Activated CD8-positive, alpha-beta memory T cell treated with anti-CD3 and anti-CD28 coated beads for 24 hours (primary cell): ENCODE data around the gene CENPU.
"Not testable (repeated sequence)": the region's sequence is repeated elsewhere in the genome, so short reads cannot be mapped to it uniquely, and the experiment has no call there.

ENCODE experiments used
- DNase-seq: peaks from one replicate; pipeline ENCODE4 v3.0.0-alpha.2; 2020

Gene CENPU

DNA sequence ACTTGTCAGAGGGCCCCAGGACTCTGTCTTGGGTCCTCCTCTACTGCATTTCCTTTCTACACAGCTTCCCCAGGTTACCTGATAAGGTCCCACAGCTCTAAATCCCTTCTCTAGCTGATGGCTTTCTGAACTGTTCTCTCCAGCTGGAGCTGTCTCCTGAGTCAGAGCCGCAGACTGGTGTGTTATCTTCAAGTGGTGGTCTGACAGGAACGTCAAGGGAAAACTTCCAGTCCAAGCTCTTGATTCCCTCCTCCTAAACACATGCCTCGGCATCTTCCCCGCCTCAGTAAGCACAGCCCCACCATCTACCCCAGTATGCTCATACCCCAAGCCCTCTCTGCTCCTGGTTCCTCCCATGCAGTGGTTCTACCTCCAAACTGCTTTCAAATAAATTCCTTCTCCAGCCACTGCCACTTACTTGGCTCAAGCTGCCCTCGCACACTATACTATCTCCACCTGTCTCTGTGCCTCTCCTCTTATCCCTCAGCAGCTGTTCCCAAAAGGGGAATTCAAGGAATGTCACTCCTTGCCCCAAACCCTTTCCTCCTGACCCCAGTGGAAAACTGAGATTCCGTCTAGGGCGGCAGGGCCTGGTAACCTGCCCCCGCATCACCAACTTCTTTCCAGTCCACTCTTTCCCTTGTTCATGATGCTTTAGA lies 17.2 kb upstream of the CENPU start:
- DNase-seq, result no peak

DNA sequence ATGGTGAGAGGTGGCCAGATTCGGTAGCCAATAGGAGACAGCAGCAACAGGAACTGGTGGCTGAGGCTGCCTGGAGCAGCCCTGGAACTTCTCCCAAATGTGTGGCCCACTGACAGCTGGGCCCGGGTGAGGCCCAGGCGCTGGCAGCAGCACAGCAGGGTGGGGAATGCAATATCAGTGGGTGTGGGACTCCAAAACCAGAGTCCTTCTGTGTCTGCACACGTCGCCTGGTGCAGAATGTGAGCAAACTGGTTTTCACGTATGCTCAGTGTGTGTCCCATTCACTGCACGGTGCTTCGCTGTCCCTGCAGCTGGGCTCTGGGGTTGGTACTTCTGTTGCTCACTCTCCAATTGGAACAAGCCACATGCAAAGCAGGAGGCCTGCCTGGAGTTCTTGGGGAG lies 14.4 kb upstream of the CENPU start:
- no peak for DNase-seq

DNA sequence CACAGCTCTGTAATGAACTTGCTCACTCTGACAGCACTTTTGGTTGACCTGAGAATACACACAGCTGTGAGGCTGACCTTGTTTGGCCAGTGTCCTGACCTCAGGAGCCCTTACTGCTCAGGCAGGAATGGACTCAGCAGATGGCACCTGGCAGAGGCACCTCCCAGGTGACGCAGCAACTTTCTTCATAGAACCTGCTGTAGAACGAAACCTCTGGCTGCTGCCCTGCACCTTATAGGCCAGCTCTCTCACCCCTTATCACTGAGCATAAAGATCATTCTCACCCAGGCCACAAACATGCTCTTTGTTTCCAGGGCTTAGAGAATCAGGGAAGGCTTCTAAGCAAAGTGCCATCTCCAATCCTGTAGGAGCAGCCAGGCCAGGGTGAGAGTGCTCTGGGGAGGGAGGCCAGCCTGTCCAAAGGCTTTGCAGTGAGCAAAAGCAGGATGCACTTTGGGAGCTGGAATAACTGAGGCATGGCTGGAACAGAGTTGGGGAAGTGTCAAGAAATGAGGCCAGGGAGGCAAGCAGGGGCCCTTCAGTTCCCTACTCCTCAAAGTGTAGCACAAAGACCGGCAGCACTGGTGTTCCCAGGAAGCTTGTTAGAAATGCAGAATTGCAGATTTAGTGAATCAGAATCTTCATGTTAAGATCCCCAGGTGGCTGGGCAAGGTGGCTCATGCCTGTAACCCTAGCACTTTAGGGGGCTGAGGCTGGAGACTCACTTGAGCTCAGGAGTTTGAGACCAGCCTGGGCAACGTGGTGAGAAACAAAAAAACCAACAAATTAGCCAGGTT lies 13.3 kb upstream of the CENPU start:
- DNase-seq, result no peak

DNA sequence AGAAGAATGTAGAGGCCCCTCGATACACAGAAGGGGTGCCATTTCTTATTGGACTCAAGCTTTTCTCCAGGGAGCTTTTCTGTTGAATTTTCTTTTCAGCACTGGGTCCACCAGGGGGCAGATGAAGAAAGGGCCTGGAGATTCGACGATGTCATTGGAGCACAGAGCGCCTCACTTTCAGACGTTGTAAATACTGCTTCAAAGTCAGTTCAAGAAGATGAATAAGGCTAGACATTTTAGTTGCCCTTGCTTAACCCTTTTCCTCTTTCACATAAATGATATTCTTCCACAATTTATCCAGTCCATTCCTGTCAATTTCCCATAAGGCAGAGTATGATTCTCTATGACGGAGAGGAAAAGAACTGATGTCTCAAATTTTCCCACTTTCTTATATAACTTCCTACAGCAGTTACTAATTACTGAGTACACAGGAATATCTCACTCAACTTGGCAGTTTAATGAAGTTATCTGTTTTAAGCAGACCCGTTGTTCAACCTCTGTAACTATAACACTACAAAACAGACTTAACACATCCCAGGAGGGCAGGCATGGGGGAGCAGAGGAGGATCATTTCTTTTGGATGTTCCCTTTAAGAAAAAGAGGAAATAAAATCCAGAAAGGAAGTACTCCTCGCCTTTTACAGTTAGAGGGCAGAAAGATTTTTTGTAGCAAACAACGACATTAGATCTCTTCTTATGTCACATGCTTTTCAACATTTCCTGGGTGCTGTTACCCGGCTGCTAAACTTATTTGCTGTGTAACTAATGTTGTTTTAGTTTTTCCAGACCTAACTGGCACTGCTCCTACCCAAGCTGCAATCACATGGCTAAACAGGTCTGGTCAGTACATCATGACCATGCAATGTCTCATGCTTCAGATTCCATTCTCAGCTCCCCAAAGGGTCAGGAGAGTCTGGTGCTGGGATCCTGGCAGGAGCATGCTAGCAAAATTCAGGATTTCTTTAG lies 12.2 kb upstream of the CENPU start:
- peak; percentile 81 for DNase-seq

DNA sequence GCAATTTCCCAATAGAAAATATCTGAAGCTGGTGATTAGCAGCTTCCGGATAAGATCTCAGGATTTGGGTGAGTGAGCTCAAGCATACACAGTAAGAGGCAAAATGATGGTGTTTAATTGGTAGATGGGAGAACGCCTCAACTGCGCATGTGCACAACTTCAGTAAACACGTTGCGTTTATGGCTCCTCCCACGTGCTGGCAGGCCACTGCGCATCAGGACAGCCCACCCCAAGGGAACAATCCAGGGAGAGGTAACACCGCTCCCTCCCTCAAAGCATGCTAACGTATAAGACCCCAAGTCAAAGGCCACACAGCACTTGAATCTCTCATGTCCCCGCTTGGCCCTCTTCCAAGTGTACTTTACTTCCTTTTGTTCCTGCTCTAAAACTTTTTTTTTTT lies 10.3 kb upstream of the CENPU start:
- no peak for DNase-seq

DNA sequence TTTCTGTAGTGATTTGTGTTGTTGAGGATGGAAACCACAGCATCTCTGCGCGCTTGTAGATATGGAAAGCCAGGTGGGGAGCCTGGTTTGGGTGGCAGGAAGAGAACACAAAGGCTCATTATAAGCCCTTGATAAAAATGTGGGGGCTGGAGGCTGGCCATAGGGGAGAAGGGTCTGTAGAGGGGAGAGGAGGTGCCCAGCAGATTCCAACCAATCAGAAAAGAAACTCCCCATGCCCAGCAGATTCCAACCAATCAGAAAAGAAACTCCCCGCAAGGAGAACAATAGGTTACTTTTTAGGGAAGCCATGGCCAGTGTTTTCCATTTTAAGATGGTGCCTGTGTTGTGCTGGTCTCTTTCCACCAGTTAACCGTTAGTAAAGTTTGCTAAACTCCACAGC lies 9.8 kb upstream of the CENPU start:
- DNase-seq, result no peak

DNA sequence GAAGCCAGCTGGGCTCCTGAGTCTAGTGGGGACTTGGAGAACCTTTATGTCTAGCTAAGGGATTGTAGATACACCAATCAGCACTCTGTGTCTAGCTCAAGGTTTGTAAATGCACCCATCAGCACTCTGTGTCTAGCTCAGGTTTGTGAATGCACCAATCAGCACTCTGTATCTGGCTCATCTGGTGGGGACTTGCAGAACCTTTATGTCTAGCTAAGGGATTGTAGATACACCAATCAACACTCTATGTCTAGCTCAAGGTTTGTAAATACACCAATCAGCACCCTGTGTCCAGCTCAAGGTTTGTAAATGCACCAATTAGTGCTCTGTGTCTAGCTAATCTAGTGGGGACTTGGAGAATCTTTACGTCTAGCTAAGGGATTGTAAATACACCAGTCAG lies 7.8 kb upstream of the CENPU start:
- not testable (repeated sequence) for DNase-seq

DNA sequence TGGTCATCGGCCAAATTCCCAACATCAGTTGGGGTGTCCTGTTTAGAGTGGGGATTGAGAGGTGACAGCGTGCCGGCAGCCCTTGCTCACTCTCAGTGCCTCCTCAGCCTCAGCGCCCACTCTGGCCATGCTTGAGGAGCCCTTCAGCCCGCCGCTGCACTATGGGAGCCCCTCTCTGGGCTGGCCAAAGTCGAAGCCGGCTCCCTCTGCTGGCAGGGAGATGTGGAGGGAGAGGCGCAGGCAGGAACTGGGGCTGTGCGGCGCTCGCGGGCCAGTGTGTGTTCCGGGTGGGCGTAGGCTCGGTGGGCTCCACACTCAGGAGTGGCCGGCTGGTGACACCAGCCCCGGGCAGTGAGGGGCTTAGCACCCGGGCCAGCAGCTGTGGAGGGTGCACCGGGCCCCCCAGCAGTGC lies 7.1 kb upstream of the CENPU start:
- DNase-seq, result no peak

DNA sequence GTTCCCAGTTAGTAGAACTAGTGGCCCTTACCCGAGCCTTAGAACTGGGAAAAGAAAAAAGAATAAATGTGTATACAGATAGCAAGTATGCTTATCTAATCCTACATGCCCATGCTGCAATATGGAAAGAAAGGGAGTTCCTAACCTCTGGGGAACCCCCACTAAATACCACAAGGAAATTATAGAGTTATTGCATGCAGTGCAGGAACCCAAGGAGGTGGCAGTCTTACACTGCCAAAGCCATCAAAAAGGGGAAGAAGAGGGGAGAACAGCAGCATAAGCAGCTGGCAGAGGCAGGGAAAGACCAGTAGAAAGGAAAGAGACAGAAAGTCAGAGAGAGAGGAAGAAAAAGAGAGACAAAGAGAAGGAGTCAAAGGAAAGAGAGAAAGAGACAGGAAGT lies 5.7 kb upstream of the CENPU start:
- DNase-seq, result not testable (repeated sequence)

DNA sequence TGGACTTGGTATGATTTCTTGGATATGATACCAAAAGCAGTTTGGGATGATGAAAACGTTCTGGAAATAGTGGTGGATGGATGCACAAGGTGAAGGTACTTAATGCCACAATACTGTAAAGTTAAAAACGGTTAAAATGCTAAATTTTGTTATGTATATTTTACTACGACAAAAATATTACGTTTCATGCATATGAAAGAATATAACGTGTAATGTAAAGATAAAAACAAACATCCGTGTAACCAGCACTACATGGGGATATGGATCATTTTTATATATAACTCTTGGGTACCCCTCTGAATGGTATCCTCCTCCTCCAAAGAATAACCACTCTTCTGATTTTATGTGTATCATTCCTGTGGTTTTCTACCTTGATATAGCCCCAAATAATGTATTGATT lies 862 bp upstream of the CENPU start:
- DNase-seq, result no peak

DNA sequence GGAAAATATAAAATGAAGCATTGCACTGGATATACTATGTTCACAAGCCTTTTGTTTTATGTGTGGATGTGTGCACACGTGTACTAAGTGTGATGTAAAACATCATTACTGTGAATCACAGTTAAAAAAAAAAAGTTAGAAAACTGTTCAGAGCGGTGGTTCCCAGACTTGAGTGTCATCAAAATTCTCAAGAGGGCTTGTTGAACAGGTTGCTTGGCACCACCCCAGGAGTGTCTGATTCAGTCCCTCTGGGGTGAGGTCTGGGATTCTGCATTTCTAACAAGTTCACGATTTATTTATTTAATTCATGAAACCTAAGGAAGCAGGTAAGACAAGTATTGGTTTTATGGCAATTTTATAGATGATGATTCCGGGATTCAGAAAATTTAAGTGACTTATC lies 1.8 kb downstream of the CENPU start:
- DNase-seq, result no peak

DNA sequence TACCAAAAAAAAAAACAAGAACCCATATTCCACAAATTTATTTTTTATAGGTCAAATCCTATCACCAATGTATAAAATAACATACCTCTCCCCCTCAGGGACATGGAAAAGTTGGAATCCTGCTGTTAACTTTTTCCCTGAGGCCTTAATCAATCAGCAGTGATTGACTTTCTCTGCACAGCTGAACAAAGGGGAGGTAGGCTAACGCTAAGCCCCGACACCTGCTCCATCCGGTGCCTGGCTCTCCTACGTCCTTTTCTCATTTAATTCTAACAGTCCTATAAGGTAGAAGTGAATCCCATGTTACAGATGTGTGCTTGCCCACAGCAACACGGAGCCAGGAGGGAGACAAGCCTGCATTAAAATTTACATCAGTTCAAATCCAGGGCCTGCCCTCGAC lies 2.8 kb downstream of the CENPU start:
- no peak for DNase-seq

DNA sequence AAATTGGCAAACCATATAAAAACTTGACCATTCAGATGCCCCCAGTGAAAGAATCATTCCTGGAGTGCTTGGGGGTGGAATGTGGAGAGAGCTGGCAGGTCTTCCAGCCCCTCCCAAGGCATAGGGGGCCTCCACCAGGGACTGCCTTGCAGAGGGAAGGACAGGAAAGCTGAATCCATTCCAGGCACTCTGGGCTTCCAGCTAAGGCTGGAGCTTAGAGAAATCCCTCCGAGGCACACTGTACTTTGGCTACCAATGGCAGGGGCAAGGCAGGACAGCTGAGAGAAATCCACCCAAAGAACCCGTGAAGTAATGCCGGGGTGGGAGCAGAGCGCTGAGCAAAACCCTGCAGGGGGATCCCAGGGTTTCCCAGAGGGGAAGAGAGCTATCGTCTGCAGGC lies 4.0 kb downstream of the CENPU start:
- no peak for DNase-seq

DNA sequence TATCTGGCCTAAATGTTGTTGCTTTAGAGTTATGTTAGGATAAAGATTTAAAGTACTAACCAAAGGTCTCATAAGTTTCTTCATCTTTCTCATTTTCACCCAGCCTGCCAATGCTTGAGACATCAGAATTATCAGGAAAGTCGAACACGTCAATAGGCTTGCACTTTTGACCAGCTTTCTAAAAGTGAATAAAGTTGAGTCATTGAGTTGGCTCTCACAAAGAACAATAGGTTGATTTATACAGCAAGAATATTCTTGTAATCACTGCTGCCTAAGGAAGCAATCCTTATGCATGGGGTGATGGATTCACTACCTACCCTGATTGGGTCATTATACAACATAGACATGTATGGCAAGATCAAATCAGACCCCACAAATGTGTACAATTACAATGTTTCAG lies 5.0 kb downstream of the CENPU start:
- no peak for DNase-seq

DNA sequence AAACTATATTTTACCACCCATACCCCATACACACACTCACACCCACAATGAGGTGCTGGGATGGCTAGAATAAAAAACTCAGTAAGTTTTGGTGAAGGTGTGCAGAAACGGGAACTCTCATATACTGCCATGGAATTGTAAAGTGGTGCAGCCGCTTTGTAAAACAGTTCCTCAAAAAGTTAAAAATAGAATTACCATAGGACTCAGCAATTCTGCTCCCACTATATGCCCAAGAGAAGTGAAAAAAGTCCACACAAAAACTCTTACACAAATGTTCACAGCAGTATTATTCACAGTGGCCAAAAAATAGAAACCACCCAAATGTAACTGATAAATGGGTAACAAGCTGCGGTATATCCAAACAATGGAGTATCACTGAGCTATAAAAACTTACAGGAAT lies 6.5 kb downstream of the CENPU start:
- no peak for DNase-seq

DNA sequence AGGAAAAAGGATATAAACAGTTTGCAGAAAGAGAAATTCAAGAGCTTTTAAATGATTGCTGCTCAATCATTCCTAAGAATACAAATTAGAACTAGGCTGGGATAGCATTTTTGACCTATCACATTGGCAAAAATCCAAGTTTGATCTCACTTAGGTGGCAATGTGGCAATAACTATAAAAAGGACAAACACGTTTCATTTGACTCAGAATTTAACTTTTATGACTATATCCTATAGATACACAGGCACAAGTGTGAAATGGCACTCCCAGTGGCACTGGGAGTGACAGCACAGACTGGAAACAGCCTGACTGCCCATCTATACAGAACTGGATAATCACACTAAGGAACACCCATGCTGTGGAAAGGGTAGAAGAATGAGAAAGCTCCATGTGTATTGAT lies 11.1 kb downstream of the CENPU start:
- DNase-seq, result no peak

DNA sequence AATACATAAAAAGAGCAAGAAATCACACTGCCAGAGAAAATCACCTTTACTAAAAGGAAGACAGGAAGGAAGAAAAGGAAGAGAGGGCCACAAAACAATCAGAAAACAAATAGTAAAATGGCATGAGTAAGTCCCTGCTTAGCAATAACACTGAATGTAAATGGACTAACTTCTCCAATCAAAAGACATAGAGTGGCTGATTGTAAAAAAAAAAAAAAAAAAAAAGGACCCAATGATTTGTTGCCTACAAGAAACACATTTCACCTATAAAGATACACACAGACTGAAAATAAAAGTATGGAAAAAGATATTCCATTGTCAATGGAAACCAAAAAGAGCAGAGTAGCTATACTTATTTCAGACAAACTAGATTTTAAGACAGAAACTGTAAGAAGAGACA lies 12.6 kb downstream of the CENPU start:
- no peak for DNase-seq

DNA sequence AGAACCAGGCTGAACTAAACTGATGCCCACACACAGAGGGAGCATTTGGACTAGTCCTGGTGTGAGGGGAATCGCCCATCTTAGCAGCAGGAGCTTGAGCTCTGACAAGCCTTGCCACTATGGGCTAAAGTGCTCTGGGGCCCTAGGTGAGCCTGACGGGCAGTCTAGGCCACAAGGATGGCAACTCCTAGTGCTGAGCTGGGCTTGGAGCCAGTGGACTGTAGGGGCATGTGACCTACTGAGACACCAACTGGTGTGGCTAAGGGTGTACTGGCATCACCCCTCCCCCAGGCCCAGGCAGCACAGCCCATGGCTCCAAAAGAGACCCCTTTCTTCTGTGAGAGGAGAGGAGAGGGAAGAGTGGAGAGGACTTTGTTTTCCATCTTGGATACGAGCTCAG lies 14.5 kb downstream of the CENPU start:
- no peak for DNase-seq

DNA sequence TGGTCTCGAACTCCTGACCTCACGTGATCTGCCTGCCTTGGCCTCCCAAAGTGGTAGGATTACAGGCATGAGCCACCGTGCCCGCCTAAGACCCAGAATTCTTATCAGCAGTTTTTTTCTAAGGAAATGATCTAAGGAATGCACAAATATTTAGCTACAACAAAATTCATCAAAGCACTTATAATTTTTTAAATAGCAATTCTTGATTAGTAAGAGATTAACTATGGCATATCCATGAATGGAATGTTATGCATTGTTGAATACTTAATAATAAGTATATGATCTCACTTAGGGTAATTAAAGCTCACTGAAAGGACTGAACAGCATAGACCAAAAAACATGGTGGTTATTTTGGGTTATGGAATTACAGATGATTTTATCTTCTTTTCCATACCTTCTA lies 18.4 kb downstream of the CENPU start:
- no peak for DNase-seq

DNA sequence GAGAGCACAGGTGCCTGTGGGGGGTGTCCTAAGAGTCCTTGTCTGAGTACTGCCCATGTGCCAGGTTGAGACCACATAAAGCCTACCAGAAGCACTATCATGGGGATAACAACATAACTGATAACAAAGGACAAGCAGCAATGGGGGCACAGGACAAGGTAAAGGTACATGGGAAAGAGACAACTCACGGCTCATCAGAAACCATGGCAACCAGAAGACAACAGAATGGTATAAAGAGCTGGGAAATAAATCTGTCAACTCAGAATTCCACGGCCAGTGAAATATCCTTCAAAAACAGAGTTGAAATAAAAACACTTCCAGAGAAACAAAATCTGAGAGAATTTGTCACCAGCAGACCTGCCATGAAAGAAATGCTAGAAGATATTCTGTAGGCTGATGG lies 20.0 kb downstream of the CENPU start:
- DNase-seq, result no peak

DNA sequence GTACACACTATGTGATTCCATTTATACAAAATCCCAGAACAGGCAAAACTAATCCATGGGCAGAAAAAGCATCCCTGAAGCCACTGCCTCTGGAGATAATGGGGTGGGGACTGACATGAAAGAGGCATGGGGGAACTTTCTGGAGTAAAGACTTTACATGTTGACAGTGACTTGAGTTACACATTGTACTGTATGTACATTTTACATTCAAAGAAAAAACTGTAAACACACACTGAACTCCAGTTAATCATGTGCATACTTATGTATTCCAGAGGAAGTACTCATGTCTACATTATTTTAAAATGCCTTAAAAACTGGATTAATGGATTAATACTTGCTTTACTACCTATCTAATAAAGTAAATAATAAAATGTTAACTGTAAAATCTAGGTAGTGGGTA lies 21.6 kb downstream of the CENPU start:
- no peak for DNase-seq

DNA sequence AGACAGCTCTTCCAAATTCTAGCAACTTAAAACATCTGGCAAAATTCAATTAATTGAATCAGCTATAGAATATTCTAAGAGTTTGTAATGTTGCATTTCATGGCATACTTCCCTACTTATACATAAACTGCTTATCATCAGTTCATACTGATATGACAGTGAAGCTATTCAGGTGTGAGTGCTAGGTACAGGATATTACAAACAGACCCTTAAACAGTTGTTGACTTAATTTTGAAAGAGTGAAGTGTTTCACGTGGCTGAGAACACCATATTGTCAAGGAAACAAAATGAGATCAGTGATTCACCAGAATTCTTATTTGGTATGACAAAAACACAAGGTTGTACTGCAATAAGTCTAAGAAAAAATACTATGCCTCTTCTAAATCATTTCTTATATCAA lies 27.4 kb downstream of the CENPU start:
- DNase-seq, result no peak

DNA sequence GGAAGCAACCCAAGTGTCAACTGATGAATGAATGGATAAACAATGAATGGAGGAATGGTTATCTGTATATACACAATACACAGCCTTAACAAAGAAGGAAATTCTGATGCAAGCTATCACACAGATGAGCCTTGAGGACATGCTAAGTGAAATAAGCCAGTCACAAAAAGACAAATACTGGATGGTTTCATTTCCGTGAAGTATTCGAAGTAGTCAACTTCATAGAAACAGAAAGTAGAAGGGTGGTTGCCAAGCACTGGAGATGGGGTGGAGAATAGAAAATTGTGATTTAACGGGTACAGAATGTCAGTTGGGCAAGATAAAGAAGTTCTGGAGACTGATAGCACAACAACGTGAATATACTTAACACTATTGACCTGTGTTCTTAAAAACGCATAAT lies 28.2 kb downstream of the CENPU start:
- DNase-seq, result no peak

DNA sequence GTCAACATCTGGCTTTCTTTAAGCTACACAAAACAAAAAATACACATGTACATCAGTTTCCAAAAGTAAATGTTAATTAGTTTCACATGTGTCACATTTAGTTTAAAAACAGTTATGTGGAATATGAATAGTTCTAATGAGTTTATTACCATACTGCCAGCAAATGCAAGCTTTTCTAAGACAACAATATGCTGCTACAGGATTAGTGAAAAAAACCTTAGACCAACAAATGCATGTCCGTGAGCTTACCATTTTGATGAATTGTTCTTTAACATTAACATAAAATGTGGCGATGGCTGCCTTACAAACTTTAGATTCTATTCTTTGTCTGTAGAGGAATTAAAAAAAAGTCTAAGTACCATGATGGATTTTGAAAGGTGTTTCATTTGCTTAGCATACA lies 31.8 kb downstream of the CENPU start:
- no peak for DNase-seq
